ENCODE results near the gene ASCL2. TPM values are rescaled to one million over a fixed set of nuclear protein-coding genes. Genes with fewer than 3 reads are reported as not detected.

ASCL2 gene
- total and polyA plus RNA-seq, 10 of the 15 experiments (the other 5 are each of a cell fraction or from before 2014, with no cell fraction given): not detected

DNA sequence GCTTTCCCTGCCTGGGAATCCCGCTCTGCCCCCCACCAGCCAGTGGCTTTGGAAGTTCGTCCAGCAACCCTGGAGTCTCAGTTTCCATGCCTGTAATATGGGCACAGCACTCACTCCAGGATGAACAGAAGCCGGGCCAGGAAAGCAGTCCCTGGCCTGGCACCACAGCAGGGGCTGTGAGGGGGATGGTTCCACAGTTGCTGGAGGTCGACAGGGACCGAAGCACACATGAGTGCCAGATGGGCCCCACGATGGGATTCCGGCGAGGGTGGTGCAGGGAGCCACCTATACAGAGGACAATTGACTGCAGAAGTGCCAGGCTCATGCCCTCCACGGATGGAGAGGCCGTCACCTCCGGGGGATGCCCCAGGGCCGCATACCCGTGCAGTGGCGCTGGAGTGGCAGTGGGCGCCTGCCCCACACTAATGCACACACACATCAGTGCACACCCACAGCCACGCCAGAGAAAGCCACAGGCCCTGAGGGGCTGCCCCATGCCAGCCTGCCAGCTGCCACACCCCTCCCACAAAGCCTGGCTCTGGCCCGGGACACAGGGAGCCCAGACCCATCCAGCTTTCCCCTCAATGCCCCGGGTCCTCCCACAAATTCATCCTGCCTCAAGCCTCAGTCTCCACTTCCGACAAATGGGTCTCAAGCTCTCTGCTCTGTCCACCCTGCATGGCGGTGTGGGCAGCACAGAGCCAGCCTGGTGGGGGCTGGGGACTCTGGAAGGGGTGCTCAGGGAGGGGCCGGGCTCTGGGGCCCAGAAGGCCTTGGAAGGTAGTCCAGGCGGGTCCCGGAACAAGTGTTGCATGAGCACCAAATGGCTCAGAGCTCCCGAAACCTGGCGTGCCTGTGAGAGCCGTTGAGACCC lies 9.7 kb downstream of the ASCL2 start (continued):
- no peak for TF ChIP-seq CHD1 (IDR thresholded peaks at IDR 0.05; ENCODE audit: low read depth, low read length)
- TF ChIP-seq, protein P1, sequence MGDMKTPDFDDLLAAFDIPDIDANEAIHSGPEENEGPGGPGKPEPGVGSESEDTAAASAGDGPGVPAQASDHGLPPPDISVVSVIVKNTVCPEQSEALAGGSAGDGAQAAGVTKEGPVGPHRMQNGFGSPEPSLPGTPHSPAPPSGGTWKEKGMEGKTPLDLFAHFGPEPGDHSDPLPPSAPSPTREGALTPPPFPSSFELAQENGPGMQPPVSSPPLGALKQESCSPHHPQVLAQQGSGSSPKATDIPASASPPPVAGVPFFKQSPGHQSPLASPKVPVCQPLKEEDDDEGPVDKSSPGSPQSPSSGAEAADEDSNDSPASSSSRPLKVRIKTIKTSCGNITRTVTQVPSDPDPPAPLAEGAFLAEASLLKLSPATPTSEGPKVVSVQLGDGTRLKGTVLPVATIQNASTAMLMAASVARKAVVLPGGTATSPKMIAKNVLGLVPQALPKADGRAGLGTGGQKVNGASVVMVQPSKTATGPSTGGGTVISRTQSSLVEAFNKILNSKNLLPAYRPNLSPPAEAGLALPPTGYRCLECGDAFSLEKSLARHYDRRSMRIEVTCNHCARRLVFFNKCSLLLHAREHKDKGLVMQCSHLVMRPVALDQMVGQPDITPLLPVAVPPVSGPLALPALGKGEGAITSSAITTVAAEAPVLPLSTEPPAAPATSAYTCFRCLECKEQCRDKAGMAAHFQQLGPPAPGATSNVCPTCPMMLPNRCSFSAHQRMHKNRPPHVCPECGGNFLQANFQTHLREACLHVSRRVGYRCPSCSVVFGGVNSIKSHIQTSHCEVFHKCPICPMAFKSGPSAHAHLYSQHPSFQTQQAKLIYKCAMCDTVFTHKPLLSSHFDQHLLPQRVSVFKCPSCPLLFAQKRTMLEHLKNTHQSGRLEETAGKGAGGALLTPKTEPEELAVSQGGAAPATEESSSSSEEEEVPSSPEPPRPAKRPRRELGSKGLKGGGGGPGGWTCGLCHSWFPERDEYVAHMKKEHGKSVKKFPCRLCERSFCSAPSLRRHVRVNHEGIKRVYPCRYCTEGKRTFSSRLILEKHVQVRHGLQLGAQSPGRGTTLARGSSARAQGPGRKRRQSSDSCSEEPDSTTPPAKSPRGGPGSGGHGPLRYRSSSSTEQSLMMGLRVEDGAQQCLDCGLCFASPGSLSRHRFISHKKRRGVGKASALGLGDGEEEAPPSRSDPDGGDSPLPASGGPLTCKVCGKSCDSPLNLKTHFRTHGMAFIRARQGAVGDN (IDR thresholded peaks at IDR 0.05): no peak
- TF ChIP-seq MEF2B (IDR thresholded peaks at IDR 0.05; ENCODE audit: partially characterized antibody, poor library complexity, severe bottlenecking): no peak

DNA sequence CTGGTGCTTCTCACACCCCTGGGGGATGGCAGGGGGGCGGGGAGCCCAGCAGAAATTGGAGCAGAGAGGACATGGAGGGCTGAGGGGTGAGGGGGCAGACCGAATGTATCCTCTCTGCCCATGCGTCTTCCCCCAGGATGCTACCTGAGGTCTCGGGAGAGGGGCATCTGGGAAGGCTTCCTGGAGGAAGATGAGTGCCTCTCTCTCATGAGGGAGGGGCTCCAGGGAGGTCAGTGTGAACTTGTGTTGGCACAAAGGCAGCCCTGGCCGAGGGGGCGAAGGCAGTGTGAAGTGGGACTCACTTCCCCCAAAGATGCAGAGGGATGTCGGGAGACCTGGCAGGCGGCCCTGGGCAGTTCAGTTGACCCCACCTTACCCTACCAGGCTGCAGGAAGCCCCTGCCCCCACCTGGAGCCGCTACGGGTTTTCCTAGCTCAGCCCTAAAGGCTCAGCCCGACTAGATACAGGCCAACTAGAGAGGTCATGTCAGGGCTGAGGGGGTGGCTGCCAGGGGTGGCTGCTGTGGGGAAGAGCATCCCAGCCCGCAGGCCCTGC lies 10.4 kb downstream of the ASCL2 start:
- in situ Hi-C loops (cut with MboI): no loop called here
- H3K4me1 ChIP-seq (ENCODE audit: control insufficient read depth, insufficient read depth, low read length): no peaks in the 10 kb centered on the region
- WGBS (ENCODE audit: insufficient coverage, insufficient replicate concordance, low lambda C conversion rate, missing lambda C conversion rate): 33% methylated on average over 12 of the region's 12 CpGs
- no peaks in the 10 kb centered on the region for H3K27me3 ChIP-seq (replicated peaks in 1 of 2; ENCODE audit: control insufficient read depth in 2 of 2, insufficient read depth in 2 of 2, low read length in 1 of 2)
- no peaks in the 10 kb centered on the region for H3K9me3 ChIP-seq (replicated peaks; ENCODE audit: control insufficient read depth, insufficient read depth, low read length)
- no peaks in the 10 kb centered on the region for H3K79me2 ChIP-seq (ENCODE audit: control insufficient read depth, insufficient read depth, low read length)
- CTCF ChIA-PET: no interaction called here
- intact Hi-C loops (cut with micrococcal nuclease; ENCODE audit: unreplicated experiment): no loop called here
- no peak overlapping the region for H3K4me2 ChIP-seq (ENCODE audit: control insufficient read depth, insufficient read depth)
- no peak overlapping the region for H3K4me3 ChIP-seq
- H4K20me1 ChIP-seq (ENCODE audit: control insufficient read depth, insufficient read depth): no peaks in the 10 kb centered on the region
- RAD21 ChIA-PET (ENCODE audit: unreplicated experiment): no interaction called here
- BruUV-seq (replicated peaks): no TSS peak
- H2AFZ ChIP-seq (ENCODE audit: control insufficient read depth, low read depth, low read length): no peak overlapping the region
- no peak overlapping the region for H3K9ac ChIP-seq (ENCODE audit: control insufficient read depth, insufficient read depth, low read length)
- POLR2A ChIA-PET: no interaction called here
- FAIRE-seq (no peak), DNase-seq (ENCODE audit: low read depth, low spot score) (no peak), ATAC-seq (no peak)
- H3K27ac ChIP-seq (ENCODE audit: control insufficient read depth, insufficient read depth): no peak overlapping the region
- SMC1A ChIA-PET (ENCODE audit: uncharacterized antibody, unreplicated experiment): no interaction called here
- H3K36me3 ChIP-seq (ENCODE audit: control insufficient read depth in 2 of 2, insufficient read depth in 2 of 2, low read length in 1 of 2): no peaks in the 10 kb centered on the region
- no peak for TF ChIP-seq IRF4 (IDR thresholded peaks at IDR 0.05; ENCODE audit: low read depth, low read length)
- TF ChIP-seq, protein P2, sequence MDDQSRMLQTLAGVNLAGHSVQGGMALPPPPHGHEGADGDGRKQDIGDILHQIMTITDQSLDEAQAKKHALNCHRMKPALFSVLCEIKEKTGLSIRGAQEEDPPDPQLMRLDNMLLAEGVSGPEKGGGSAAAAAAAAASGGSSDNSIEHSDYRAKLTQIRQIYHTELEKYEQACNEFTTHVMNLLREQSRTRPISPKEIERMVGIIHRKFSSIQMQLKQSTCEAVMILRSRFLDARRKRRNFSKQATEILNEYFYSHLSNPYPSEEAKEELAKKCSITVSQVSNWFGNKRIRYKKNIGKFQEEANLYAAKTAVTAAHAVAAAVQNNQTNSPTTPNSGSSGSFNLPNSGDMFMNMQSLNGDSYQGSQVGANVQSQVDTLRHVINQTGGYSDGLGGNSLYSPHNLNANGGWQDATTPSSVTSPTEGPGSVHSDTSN (IDR thresholded peaks at IDR 0.05; ENCODE audit: insufficient replicate concordance, low read depth, low read length): no peak
- no peak for TF ChIP-seq RUNX3 (IDR thresholded peaks at IDR 0.05; ENCODE audit: low read length)
- no peak for TF ChIP-seq FOXK2 (IDR thresholded peaks at IDR 0.05)
- no peak for TF ChIP-seq NFXL1 (IDR thresholded peaks at IDR 0.05; ENCODE audit: borderline replicate concordance)
- TF ChIP-seq ZBTB40 (IDR thresholded peaks at IDR 0.05; ENCODE audit: borderline replicate concordance): no peak
- TF ChIP-seq RFX5 (IDR thresholded peaks at IDR 0.05; ENCODE audit: low read depth, low read length): no peak
